RKO (cell line): ENCODE results near the gene ATP6V0B.

Source experiments
- DNase-seq: peaks from one replicate; pipeline ENCODE4 v3.0.0-alpha.2; 2016; ENCODE audit warnings: low spot score

The ATP6V0B gene

GRCh38 chr1:44002606-44003157 lies 27.9 kb downstream of the ATP6V0B start:
- DNase-seq = no peak

GRCh38 chr1:44008259-44008658 lies 33.5 kb downstream of the ATP6V0B start:
- no peak for DNase-seq

GRCh38 chr1:44010935-44011471 lies 36.2 kb downstream of the ATP6V0B start:
- no peak for DNase-seq

GRCh38 chr1:44012404-44012803 lies 37.6 kb downstream of the ATP6V0B start:
- DNase-seq = no peak

GRCh38 chr1:44012941-44013609 lies 38.3 kb downstream of the ATP6V0B start:
- DNase-seq = no peak

- no peak for DNase-seq
These were observed 39.2 kb downstream of the ATP6V0B start for GRCh38 chr1:44013949-44014348.

- DNase-seq = no peak
These were observed 39.8 kb downstream of the ATP6V0B start for GRCh38 chr1:44014365-44015104.

- DNase-seq = no peak
These were observed 40.4 kb downstream of the ATP6V0B start for GRCh38 chr1:44015206-44015605.

- DNase-seq = no peak
These were observed 41.5 kb downstream of the ATP6V0B start for GRCh38 chr1:44016041-44016889.

- no peak for DNase-seq
These were observed 42.2 kb downstream of the ATP6V0B start for GRCh38 chr1:44016890-44017400.

GRCh38 chr1:44019466-44019948 lies 44.7 kb downstream of the ATP6V0B start:
- DNase-seq = no peak

- no peak for DNase-seq
These were observed 45.7 kb downstream of the ATP6V0B start for GRCh38 chr1:44020464-44020863.

GRCh38 chr1:44021156-44021555 lies 46.4 kb downstream of the ATP6V0B start:
- no peak for DNase-seq

- DNase-seq = no peak
These were observed 47.0 kb downstream of the ATP6V0B start for GRCh38 chr1:44021581-44022321.

- no peak for DNase-seq
These were observed 49.5 kb downstream of the ATP6V0B start for GRCh38 chr1:44024031-44024902.

- no peak for DNase-seq
These were observed 50.3 kb downstream of the ATP6V0B start for GRCh38 chr1:44024903-44025525.

- no peak for DNase-seq
These were observed 51.1 kb downstream of the ATP6V0B start for GRCh38 chr1:44025816-44026215.

- no peak for DNase-seq
These were observed 52.6 kb downstream of the ATP6V0B start for GRCh38 chr1:44027320-44027719.
